ENCODE results near the gene NOC2L. TPM values are rescaled to one million over a fixed set of nuclear protein-coding genes. Genes with fewer than 3 reads are reported as not detected.

The NOC2L gene
- total and polyA plus RNA-seq, 9 of the 15 experiments (the other 6 are each of a cell fraction or from before 2014, with no cell fraction given) = 4.0 to 410 (median 200) TPM

GRCh38 chr1:912740-913301 lies 46.2 kb downstream of the NOC2L start:
- Histone ChIP-seq H3K9me1 (ENCODE audit: control insufficient read depth, insufficient read depth, low read length) (no peaks in the 10 kb centered on the region), H3K27me3 (ENCODE audit: control insufficient read depth in 2 of 2, insufficient read depth in 2 of 2, low read length in 2 of 2) (peaks cover 22 to 45% of the 10 kb centered on the region in 2 experiments; a peak in 4 of 5 replicates), H3K4me3 (no peak overlapping the region), H3K79me2 (ENCODE audit: control insufficient read depth, insufficient read depth, low read length) (no peaks in the 10 kb centered on the region), H3K36me3 (ENCODE audit: control insufficient read depth, insufficient read depth, low read length) (no peaks in the 10 kb centered on the region), H3K27ac (ENCODE audit: extremely low read depth, low read depth, low read length) (no peak overlapping the region), H3K9ac (ENCODE audit: insufficient read depth in 1 of 2, low read depth in 2 of 2, low read length in 2 of 2) (0 out of 4 replicates have a peak overlapping the region, but pooled peaks of 1 of the 2 experiments have one; percentile 14), H3K4me1 (replicated peaks in 1 of 2; ENCODE audit: control insufficient read depth in 2 of 2, insufficient read depth in 2 of 2, low read length in 2 of 2) (peaks cover 8 to 61% of the 10 kb centered on the region in 2 experiments), H3K9me3 (replicated peaks; ENCODE audit: control insufficient read depth, insufficient read depth, low read depth, low read length) (no peaks in the 10 kb centered on the region), H4K20me1 (replicated peaks; ENCODE audit: control insufficient read depth, insufficient read depth, low read length) (peaks cover 15% of the 10 kb centered on the region; the same call in 1 of the 2 replicates), H2AFZ (ENCODE audit: low read depth, low read length) (no peak overlapping the region), H3K4me2 (ENCODE audit: insufficient read depth, low read length) (no peak overlapping the region)
- WGBS (ENCODE audit: insufficient coverage, low coverage, missing lambda C conversion rate) = 34% methylated on average over 24 of the region's 24 CpGs
- in situ Hi-C loops (cut with MboI) = no loop called here
- DNase-seq (ENCODE audit: extremely low read depth in 1 of 4, low spot score in 3 of 4) (no peak), FAIRE-seq (peak; percentile 76), ATAC-seq (peak; percentile 77)
- intact Hi-C loops (cut with micrococcal nuclease) = no loop called here
- CTCF ChIA-PET (ENCODE audit: low intra/inter-chr PET ratio) = no interaction called here
- POLR2A ChIA-PET = interaction anchor here (1.0 to 1.6 kb wide), 2 partner anchors 16 to 20 kb away, joined by 3 to 5 read pairs; no protein-coding TSS in a partner anchor
- TF ChIP-seq HMG20B (CRISPR knock-in tag; IDR thresholded peaks at IDR 0.05) (no peak), YY1 (IDR thresholded peaks at IDR 0.05; ENCODE audit: borderline replicate concordance in 1 of 3, control insufficient read depth in 1 of 3, extremely low read depth in 1 of 3, insufficient read depth in 3 of 3, insufficient read length in 1 of 3, insufficient replicate concordance in 2 of 3, low read depth in 1 of 3, low read length in 2 of 3) (peak in 1 of 3 experiments; percentile 63), NCOA2 (IDR thresholded peaks at IDR 0.05; ENCODE audit: partially characterized antibody in 2 of 2) (no peak), POLR2G (IDR thresholded peaks at IDR 0.05; ENCODE audit: low read depth, low read length) (peak; percentile 45; the same call in 1 of the 2 replicates), E2F3 (CRISPR knock-in tag; IDR thresholded peaks at IDR 0.05) (0 out of 2 replicates have a peak, but pooled peaks have one; percentile 8), NRF1 (conservative IDR thresholded peaks at IDR 0.05 in 1 of 2, IDR thresholded peaks at IDR 0.05 in 1 of 2) (peak in 1 of 2 experiments; percentile 24; a peak in 1 of 4 replicates), TFAP4 (CRISPR knock-in tag; IDR thresholded peaks at IDR 0.05; ENCODE audit: borderline replicate concordance) (0 out of 2 replicates have a peak, but pooled peaks have one; percentile 3), CTCF (IDR thresholded peaks at IDR 0.05 in 2 of 3, conservative IDR thresholded peaks at IDR 0.05 in 1 of 3; ENCODE audit: insufficient read depth in 2 of 3, low read depth in 1 of 3, low read length in 3 of 3) (peak; percentile 25 to 51 (median 48); a peak in 5 of 6 replicates), ZNF778 (CRISPR knock-in tag; IDR thresholded peaks at IDR 0.05) (no peak), FOXO4 (CRISPR knock-in tag; IDR thresholded peaks at IDR 0.05) (no peak), ZBTB33 (CRISPR knock-in tag; IDR thresholded peaks at IDR 0.05) (0 out of 2 replicates have a peak, but pooled peaks have one; percentile 29)
- no TSS peak for BruUV-seq (replicated peaks)
